Measurements from ENCODE around the gene FKBP3. TPM values are rescaled to one million over a fixed set of nuclear protein-coding genes. Genes with fewer than 3 reads are reported as not detected.

The FKBP3 gene
- total RNA-seq, 1 donor from 2014 or later: 14.0 TPM

- H3K4me3 ChIP-seq (ENCODE audit: low read depth, low read length): no peak overlapping the region
- DNase-seq (ENCODE audit: low read depth) (no peak), FAIRE-seq (no peak)
- H3K27me3 ChIP-seq (ENCODE audit: control insufficient read depth, insufficient read depth, low read length): no peaks in the 10 kb centered on the region
- H3K36me3 ChIP-seq (ENCODE audit: control insufficient read depth, insufficient read depth, low read length): no peaks in the 10 kb centered on the region
- no peak for TF ChIP-seq CTCF (IDR thresholded peaks at IDR 0.05; ENCODE audit: insufficient read depth, low read length, severe bottlenecking)
These were observed 65.9 kb downstream of the FKBP3 start for GRCh38 chr14:45068396-45068795.

GRCh38 chr14:45066667-45067066, 67.6 kb downstream of the FKBP3 start:
- DNase-seq (ENCODE audit: low read depth) (no peak), FAIRE-seq (no peak)
- H3K36me3 ChIP-seq (ENCODE audit: control insufficient read depth, insufficient read depth, low read length): no peaks in the 10 kb centered on the region
- no peak for TF ChIP-seq CTCF (IDR thresholded peaks at IDR 0.05; ENCODE audit: insufficient read depth, low read length, severe bottlenecking)
- no peak overlapping the region for H3K4me3 ChIP-seq (ENCODE audit: low read depth, low read length)
- no peaks in the 10 kb centered on the region for H3K27me3 ChIP-seq (ENCODE audit: control insufficient read depth, insufficient read depth, low read length)

GRCh38 chr14:45065956-45066355, 68.3 kb downstream of the FKBP3 start:
- DNase-seq (ENCODE audit: low read depth) (no peak), FAIRE-seq (no peak)
- Histone ChIP-seq H3K36me3 (ENCODE audit: control insufficient read depth, insufficient read depth, low read length) (no peaks in the 10 kb centered on the region), H3K4me3 (ENCODE audit: low read depth, low read length) (no peak overlapping the region), H3K27me3 (ENCODE audit: control insufficient read depth, insufficient read depth, low read length) (no peaks in the 10 kb centered on the region)
- TF ChIP-seq CTCF (IDR thresholded peaks at IDR 0.05; ENCODE audit: insufficient read depth, low read length, severe bottlenecking): no peak

Other genes with a start within 250 kb of the FKBP3 start
- gene KLHL28, start 172.5 kb downstream of the FKBP3 start, total RNA-seq: 13.4 and 14.0 TPM in 2 replicates
- gene TOGARAM1, start 172.3 kb downstream of the FKBP3 start, total RNA-seq: 7.4 and 9.0 TPM in 2 replicates
- 23.4 and 26.9 TPM in 2 replicates for gene PRPF39, start 50.4 kb downstream of the FKBP3 start, total RNA-seq
- gene FANCM, start 1.4 kb upstream of the FKBP3 start, total RNA-seq: 2.3 and 2.9 TPM in 2 replicates
- gene MIS18BP1, start 118.7 kb upstream of the FKBP3 start, total RNA-seq: 7.6 and 9.2 TPM in 2 replicates

All from bronchial epithelial cell (primary cell).